ENCODE measurements around the gene ADAM8.

ADAM8 gene

DNA sequence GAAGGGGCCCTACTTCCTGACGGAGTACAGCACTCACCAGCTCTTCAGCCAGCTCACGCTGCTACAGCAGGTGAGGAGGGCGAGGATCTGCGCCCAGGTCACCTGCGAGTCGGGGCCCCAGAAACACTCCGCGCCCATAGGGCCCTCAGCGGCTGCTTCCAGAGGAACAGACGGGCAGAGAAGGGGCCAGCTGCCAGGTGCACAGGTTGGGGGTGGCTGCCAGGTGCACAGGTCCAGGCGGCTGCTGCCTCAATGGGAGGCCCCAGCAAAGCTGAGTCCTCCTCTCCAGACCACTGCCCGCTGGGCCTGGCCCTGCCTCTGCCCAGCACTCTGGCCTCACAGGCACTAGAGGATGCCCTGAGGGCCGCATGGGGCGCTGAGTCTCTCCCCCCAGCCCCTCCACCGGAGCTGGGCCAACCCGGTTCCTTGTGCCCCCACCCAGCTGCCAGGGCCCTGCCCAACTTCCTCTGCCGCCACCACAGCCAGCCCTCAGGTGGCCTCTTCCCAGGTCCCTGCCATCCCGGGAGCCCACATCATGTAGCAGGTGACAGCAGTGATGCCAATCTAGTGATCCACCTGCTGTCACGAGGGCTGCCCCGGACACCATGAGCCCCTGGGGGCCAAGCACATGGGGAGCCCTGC is 63.7 kb downstream of the ADAM8 start:
- no peak for DNase-seq (ENCODE audit: low spot score)
